Thyroid gland (tissue), 4 donors: ENCODE measurements around the gene PTTG1.

Experiments used
- CTCF ChIP-seq, 6 experiments: fragments of 200-600 bp in 3 of 6; fragments of 450-650 bp in 3 of 6; sonication (generic) in 3 of 6; IDR thresholded peaks; one replicate each; pipeline ENCODE4 v1.5.1; 2016 to 2019; ENCODE audit warnings: antibody characterized with exemption in 6 of 6, mild to moderate bottlenecking in 2 of 6, inconsistent platforms in 1 of 6, moderate library complexity in 1 of 6
- POLR2A ChIP-seq, 2 donors: fragments of 450-650 bp; IDR thresholded peaks; one replicate each; pipeline ENCODE4 v1.6.1; 2017; ENCODE audit warnings: antibody characterized with exemption in 2 of 2, mild to moderate bottlenecking in 2 of 2, moderate library complexity in 1 of 2

DNA sequence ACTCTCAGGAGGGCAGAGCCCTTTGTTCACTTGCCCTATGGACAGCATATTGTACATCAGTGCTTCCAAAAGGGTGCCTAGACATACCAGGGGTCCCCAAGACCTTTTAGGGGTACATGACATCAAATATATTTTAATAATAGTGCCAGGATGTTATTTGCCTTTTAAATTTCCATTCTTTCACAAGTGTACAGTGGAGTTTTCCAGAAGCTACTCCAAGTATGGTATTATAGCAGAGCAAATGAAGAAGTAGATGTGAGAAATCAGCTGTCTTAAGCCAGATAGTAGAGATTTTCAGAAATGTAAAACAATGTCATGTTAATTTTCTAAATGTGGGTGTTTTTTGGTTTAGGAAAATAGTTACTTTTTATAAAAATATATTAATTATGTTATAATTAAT, 15.6 kb downstream of the PTTG1 start:
- TF ChIP-seq CTCF (IDR thresholded peaks at IDR 0.05) (no peak), POLR2A (IDR thresholded peaks at IDR 0.05) (no peak)
